Fibroblast of skin of left biceps (primary cell): ENCODE data around the gene TMEM19.
"Not testable (repeated sequence)": the region's sequence is repeated elsewhere in the genome, so short reads cannot be mapped to it uniquely, and the experiment has no call there.

Experiments used
- DNase-seq, 2 experiments: peaks; one replicate each; pipeline ENCODE4 v3.0.0-alpha.2; 2013; ENCODE audit warnings: low read depth in 2 of 2

The TMEM19 gene

GRCh38 chr12:71665090-71665463, 20.8 kb upstream of the TMEM19 start:
- DNase-seq, result no peak

DNA sequence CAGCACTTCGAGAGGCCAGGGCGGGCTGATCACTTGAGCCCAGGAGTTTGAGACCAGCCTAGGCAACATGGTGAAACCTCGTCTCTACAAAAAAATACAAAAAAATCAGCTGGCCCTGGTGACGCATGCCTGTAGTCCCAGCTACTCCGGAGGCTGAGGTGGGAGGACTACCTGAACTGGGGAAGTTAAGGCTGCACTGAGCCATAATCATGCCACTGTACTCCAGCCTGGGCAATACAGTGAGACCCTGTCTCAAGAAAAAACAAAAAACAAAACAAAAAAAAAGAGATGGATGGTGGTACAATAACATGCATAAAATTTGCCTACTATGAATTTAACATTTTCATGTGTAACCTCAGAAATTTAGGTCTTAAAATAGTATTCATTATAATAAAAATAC, 19.6 kb upstream of the TMEM19 start:
- DNase-seq, result no peak

GRCh38 chr12:71671311-71671710, 14.6 kb upstream of the TMEM19 start:
- DNase-seq, result no peak

DNA sequence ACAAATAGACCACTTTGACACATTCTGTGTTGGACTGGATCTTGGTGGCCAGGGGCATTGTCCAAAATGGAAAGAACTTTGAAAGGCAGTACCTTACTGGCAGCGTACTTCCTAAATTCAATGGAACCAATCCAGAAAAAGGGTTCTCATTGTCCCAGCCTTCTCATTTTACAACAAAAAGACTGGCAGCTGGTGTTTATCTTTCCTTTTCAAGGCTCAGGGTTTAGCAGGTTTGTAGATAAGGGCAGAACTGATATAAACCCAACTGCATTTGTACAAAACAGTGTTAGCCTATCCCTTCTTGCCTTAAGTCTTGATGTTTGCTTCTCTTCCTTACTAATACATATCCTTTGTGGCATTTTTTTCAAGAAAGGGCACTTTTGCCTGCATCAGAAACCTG, 14.1 kb upstream of the TMEM19 start:
- no peak for DNase-seq

GRCh38 chr12:71682466-71682865, 3.4 kb upstream of the TMEM19 start:
- DNase-seq, result no peak

GRCh38 chr12:71683633-71684032, 2.2 kb upstream of the TMEM19 start:
- no peak for DNase-seq

- DNase-seq, result no peak
These were observed 1.8 kb upstream of the TMEM19 start for GRCh38 chr12:71684081-71684480.

DNA sequence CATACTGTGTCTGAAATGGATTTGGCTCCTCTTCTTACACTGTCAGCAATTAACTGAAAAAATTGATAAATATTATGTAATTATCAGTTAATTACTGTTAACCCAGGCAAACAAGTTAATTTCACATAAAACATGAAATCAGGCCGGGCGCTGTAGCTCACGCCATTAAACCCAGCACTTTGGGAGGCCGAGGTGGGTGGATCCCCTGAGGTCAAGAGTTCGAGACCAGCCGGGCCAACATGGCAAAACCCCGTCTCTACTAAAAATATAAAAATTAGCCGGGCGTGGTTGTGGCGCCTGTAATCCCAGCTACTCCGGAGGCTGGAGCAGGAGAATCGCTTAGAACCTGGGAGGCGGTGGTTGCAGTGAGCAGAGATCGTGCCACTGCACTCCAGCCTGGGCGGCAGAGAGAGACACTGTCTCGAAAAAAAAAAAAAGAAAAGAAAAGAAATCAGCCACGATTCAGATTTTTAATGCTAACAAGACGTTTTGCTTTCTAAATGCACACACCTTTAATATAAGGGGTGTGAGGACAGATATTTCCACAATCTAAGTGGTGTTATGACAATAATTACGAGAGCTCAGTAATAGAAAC, 473 bp upstream of the TMEM19 start:
- no peak for DNase-seq

GRCh38 chr12:71686658-71687025, 760 bp downstream of the TMEM19 start:
- DNase-seq, result no peak

GRCh38 chr12:71687172-71687571, 1.3 kb downstream of the TMEM19 start:
- not testable (repeated sequence) for DNase-seq

GRCh38 chr12:71688961-71689570, 3.2 kb downstream of the TMEM19 start:
- no peak for DNase-seq

DNA sequence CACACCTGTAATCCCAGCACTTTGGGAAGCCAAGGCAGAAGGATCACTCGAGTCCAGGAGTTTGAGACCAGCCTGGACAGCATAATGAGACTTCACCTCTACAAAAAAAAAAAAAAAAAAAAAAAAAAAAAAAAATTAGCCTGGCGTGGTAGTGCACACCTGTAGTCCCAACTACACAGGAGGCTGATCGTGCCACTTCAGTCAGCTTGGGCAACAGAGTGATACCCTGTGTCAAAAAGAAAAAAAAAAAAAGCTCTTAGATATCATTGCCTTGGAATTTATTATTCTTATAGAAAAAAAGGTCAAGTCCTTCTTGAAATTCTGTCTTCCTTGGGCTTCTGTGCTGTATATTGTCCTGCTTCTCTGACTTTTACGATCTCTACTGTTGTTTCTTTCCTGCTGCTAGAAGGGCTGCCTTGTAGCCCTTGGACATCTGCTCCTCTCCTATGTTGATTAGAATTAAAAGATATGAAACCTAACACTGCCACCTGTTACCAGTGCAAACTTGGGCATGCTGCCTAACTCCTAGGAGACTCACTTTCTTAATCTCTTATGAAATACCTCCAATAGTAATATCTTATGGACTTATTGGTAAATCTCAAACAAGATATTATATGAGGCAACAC, 5.7 kb downstream of the TMEM19 start:
- DNase-seq, result no peak

DNA sequence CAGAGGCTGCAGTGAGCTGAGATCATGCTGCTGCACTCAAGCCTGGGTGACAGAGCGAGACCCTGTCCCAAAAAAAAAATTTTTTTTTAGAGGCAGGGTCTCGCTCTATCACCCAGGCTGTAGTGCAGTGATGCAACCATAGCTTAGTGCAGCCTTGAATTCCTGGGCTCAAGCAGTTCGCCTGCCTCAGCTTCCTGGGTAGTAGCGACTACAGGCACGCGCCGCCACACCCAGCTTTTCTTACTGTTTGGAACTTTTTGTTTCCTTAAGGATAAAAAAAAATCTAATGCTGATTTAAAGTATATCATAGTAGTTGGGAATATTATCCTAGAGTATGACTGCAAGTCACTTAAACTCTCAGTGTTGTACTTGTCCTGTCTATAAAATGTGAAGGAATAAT, 7.2 kb downstream of the TMEM19 start:
- DNase-seq, result no peak

DNA sequence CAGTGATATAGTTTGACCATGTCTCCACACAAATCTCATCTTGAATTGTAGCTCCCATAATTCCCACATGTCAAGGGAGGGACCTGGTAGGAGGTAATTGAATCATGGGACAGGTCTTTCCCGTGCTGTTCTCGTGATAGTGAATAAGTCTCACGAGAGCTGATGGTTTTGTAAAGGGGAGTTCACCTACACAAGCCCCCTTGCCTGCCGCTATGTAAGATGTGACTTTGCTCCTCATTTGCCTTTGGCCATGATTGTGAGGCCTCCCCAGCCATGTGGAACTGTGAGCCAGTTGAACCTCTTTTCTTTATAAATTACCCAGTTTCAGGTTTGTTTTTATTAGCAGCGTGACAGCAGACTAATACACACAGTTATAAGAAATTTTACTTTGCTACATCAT, 7.8 kb downstream of the TMEM19 start:
- not testable (repeated sequence) for DNase-seq

GRCh38 chr12:71694099-71694820, 8.4 kb downstream of the TMEM19 start:
- DNase-seq, result no peak

DNA sequence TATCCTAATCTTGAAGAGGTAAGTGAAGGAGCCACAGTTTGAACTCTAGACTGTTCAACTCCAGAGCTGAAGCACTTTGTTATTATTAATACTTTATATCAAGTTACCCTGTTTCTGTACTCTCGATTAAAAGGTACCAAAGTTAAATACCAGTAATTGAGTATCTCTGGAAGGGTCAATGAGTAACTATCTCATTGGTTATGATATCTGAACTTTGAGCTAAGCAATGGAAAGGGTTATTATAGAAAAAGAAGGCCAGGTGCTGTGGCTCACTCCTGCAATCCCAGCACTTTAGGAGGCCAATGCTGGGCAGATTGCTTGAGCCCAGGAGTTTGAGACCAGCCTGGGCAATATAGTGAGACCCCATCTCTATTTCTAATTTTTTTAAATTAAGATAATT, 9.9 kb downstream of the TMEM19 start:
- no peak for DNase-seq

GRCh38 chr12:71702181-71702580, 16.3 kb downstream of the TMEM19 start:
- not testable (repeated sequence) for DNase-seq

DNA sequence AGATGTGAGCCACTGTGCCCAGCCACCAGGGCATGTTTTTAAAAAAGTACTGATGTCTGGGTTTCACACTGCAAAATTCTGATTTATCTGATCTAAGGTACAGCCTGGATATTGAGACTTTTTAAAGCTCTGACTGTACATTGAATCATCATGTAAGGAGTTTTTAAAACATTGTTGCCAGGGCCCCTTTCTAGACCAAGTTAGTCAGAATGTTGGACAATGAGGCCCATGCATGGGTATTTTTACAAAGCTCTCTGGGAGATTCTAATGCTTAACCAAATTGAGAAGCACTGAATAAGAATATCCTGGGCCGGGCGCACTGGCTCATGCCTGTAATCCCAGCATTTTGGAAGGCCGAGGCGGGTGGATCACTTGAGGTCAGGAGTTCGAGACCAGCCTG, 16.7 kb downstream of the TMEM19 start:
- no peak for DNase-seq

- no peak for DNase-seq
These were observed 17.3 kb downstream of the TMEM19 start for GRCh38 chr12:71703206-71703605.

DNA sequence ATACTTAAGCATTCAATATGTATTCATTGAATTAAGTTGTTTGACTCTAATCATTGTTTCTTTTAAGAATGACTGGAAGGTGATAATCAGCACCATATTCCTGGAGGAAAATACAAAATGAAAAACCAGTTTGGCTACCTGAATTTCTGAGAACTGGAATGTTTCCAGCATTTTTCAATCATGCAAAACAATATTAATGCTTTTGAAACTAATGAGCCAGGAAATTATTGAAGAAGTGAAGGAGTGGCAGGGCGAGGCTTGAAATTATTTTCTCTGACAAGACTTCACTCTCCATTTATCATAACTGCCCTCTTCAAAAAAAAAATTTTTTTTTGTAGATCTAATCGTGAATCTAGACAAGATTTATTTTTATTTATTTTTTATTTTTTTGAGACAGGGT, 19.0 kb downstream of the TMEM19 start:
- DNase-seq, result no peak

- DNase-seq, result no peak
These were observed 22.8 kb downstream of the TMEM19 start for GRCh38 chr12:71708658-71709057.

DNA sequence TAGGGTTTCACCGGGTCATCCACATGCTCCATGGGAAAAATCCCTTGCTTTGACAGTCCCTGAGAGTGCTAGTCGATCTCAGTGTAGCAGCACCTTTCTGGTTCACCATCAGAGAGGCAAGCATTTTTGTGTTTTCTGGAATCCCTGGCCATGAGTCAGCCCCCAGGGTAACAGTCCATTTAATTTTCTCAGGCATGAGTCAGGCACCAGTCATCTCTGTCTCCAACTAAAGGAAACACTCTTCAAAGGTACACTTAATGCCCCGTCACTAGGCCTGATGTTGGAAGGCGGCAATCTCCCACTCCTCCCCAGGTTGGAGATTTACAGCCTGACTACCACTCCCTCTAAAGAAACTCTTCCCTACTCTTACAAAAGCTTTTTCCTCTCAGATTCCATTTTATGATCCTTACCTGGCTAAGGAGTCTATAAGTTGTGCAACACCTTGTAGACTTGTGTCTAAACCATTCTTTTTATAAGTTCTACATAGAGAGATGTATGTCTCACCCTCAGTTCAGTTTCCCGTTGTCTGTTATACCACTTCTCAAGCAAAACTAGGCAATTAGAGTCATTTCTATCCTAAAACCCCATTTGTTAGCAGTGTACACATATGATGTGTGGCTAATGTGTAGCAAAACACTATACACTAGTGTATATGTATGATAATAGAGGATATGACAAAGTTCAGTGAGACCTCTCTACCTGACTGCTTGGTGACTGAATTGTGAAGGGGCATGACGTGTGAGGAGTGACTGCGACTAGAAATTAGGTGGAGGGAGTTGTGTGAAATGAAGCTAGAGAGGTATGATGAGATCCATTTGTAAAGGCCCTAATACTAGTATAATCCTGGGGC, 24.6 kb downstream of the TMEM19 start:
- DNase-seq, result peak; percentile 51 to 53
